ENCODE results near the gene HSPA6.
A peak's percentile ranks its signal among the peaks of the same experiment; 100 is the strongest.
"Not testable (repeated sequence)": the region's sequence is repeated elsewhere in the genome, so short reads cannot be mapped to it uniquely, and the experiment has no call there.

Gene HSPA6

DNA sequence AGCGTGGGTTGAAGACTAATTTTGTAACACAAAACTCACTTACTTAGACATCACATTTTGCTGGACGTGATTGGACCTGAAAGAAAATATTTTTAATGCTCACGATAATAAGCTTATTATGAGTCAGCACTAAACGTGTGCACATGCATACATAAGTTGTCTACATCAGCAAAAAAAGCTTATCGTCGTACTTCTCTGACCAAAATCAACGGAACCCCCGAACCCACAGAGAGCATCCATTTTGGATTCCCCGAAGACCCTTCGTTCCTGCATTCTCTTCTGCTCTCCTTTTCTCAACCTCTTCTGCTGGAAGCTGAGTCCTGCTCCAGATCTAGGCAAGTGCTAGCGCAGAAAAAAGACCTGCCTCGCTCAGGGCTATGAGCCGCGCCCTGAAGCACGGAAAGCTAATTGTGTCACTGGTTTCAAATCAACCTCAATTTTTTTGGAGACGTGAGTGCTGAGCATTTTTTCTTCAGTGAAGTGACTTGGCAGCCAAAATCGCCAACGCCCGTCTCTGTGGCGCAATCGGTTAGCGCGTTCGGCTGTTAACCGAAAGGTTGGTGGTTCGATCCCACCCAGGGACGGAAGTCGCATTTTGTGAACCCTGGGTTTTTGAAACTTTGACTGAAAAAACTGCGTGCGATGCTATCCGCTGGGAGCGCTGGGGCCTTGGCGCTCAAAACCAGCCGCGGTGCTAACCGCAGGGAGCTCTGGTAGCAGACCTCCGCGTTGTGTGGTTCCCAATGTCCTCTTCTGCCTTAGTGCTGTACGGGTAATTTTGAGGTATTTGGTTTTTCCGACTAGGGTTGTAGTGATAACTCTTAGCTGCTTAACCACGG, 15.6 kb downstream of the HSPA6 start:
- not testable (repeated sequence) for H3K4me1 ChIP-seq (ENCODE audit: control insufficient read depth, insufficient read depth, low read length); H3K9me3 ChIP-seq (ENCODE audit: control insufficient read depth, insufficient read depth, low read depth, low read length); H3K36me3 ChIP-seq (ENCODE audit: control insufficient read depth in 2 of 2, insufficient read depth in 1 of 2, low read length in 2 of 2)
- Histone ChIP-seq H3K27ac (ENCODE audit: extremely low read depth, low read depth, low read length) (peak overlapping the region; percentile 4; the same call in 1 of the 2 replicates), H3K4me3 (ENCODE audit: low read depth, low read length) (peak overlapping the region; percentile 72)
- ChIA-PET CTCF (interaction anchor here (0.6 to 1.1 kb wide), 5 partner anchors 9 to 379 kb away, joined by 3 to 5 read pairs (median 4); no protein-coding TSS in a partner anchor), POLR2A (interaction anchor here (0.6 to 1.1 kb wide), 2 partner anchors 9 to 186 kb away, joined by 3 to 4 read pairs; no protein-coding TSS in a partner anchor)
- peak; percentile 97 for TF ChIP-seq ZSCAN30 (tag by site-specific recombination; IDR thresholded peaks at IDR 0.05)
- peak; percentile 88 for TF ChIP-seq ZNF324 (tag by site-specific recombination; IDR thresholded peaks at IDR 0.05)
- TF ChIP-seq, protein P1, sequence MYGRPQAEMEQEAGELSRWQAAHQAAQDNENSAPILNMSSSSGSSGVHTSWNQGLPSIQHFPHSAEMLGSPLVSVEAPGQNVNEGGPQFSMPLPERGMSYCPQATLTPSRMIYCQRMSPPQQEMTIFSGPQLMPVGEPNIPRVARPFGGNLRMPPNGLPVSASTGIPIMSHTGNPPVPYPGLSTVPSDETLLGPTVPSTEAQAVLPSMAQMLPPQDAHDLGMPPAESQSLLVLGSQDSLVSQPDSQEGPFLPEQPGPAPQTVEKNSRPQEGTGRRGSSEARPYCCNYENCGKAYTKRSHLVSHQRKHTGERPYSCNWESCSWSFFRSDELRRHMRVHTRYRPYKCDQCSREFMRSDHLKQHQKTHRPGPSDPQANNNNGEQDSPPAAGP (tag by site-specific recombination; IDR thresholded peaks at IDR 0.05): peak; percentile 69; the same call in 1 of the 2 replicates
- peak; percentile 54; the same call in 1 of the 2 replicates for TF ChIP-seq CTCF (tag by site-specific recombination; IDR thresholded peaks at IDR 0.05)
- TF ChIP-seq, protein P2, sequence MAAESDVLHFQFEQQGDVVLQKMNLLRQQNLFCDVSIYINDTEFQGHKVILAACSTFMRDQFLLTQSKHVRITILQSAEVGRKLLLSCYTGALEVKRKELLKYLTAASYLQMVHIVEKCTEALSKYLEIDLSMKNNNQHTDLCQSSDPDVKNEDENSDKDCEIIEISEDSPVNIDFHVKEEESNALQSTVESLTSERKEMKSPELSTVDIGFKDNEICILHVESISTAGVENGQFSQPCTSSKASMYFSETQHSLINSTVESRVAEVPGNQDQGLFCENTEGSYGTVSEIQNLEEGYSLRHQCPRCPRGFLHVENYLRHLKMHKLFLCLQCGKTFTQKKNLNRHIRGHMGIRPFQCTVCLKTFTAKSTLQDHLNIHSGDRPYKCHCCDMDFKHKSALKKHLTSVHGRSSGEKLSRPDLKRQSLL (tag by site-specific recombination; IDR thresholded peaks at IDR 0.05): 0 out of 2 replicates have a peak, but pooled peaks have one; percentile 33
- 0 out of 2 replicates have a peak, but pooled peaks have one; percentile 40 for TF ChIP-seq ZNF561 (tag by site-specific recombination; IDR thresholded peaks at IDR 0.05; ENCODE audit: borderline replicate concordance)
- TF ChIP-seq, protein P3, sequence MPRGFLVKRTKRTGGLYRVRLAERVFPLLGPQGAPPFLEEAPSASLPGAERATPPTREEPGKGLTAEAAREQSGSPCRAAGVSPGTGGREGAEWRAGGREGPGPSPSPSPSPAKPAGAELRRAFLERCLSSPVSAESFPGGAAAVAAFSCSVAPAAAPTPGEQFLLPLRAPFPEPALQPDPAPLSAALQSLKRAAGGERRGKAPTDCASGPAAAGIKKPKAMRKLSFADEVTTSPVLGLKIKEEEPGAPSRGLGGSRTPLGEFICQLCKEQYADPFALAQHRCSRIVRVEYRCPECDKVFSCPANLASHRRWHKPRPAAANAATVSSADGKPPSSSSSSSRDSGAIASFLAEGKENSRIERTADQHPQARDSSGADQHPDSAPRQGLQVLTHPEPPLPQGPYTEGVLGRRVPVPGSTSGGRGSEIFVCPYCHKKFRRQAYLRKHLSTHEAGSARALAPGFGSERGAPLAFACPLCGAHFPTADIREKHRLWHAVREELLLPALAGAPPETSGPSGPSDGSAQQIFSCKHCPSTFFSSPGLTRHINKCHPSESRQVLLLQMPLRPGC (tag by site-specific recombination; IDR thresholded peaks at IDR 0.05): peak; percentile 48; the same call in 1 of the 2 replicates
- TF ChIP-seq ZNF335 (tag by site-specific recombination; conservative IDR thresholded peaks at IDR 0.05): peak; percentile 89
- TF ChIP-seq ZNF610 (tag by site-specific recombination; IDR thresholded peaks at IDR 0.05; ENCODE audit: borderline replicate concordance): peak; percentile 85
- TF ChIP-seq, protein P4, sequence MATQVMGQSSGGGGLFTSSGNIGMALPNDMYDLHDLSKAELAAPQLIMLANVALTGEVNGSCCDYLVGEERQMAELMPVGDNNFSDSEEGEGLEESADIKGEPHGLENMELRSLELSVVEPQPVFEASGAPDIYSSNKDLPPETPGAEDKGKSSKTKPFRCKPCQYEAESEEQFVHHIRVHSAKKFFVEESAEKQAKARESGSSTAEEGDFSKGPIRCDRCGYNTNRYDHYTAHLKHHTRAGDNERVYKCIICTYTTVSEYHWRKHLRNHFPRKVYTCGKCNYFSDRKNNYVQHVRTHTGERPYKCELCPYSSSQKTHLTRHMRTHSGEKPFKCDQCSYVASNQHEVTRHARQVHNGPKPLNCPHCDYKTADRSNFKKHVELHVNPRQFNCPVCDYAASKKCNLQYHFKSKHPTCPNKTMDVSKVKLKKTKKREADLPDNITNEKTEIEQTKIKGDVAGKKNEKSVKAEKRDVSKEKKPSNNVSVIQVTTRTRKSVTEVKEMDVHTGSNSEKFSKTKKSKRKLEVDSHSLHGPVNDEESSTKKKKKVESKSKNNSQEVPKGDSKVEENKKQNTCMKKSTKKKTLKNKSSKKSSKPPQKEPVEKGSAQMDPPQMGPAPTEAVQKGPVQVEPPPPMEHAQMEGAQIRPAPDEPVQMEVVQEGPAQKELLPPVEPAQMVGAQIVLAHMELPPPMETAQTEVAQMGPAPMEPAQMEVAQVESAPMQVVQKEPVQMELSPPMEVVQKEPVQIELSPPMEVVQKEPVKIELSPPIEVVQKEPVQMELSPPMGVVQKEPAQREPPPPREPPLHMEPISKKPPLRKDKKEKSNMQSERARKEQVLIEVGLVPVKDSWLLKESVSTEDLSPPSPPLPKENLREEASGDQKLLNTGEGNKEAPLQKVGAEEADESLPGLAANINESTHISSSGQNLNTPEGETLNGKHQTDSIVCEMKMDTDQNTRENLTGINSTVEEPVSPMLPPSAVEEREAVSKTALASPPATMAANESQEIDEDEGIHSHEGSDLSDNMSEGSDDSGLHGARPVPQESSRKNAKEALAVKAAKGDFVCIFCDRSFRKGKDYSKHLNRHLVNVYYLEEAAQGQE (tag by site-specific recombination; IDR thresholded peaks at IDR 0.05): peak; percentile 35; the same call in 1 of the 2 replicates
- peak; percentile 82 for TF ChIP-seq ZBTB21 (tag by site-specific recombination; IDR thresholded peaks at IDR 0.05)
- TF ChIP-seq SP3 (tag by site-specific recombination; IDR thresholded peaks at IDR 0.05): 0 out of 2 replicates have a peak, but pooled peaks have one; percentile 34
- 0 out of 2 replicates have a peak, but pooled peaks have one; percentile 55 for TF ChIP-seq SALL2 (tag by site-specific recombination; IDR thresholded peaks at IDR 0.05; ENCODE audit: borderline replicate concordance)
- TF ChIP-seq ZNF366 (tag by site-specific recombination; conservative IDR thresholded peaks at IDR 0.05): peak; percentile 73
- TF ChIP-seq, protein P5, sequence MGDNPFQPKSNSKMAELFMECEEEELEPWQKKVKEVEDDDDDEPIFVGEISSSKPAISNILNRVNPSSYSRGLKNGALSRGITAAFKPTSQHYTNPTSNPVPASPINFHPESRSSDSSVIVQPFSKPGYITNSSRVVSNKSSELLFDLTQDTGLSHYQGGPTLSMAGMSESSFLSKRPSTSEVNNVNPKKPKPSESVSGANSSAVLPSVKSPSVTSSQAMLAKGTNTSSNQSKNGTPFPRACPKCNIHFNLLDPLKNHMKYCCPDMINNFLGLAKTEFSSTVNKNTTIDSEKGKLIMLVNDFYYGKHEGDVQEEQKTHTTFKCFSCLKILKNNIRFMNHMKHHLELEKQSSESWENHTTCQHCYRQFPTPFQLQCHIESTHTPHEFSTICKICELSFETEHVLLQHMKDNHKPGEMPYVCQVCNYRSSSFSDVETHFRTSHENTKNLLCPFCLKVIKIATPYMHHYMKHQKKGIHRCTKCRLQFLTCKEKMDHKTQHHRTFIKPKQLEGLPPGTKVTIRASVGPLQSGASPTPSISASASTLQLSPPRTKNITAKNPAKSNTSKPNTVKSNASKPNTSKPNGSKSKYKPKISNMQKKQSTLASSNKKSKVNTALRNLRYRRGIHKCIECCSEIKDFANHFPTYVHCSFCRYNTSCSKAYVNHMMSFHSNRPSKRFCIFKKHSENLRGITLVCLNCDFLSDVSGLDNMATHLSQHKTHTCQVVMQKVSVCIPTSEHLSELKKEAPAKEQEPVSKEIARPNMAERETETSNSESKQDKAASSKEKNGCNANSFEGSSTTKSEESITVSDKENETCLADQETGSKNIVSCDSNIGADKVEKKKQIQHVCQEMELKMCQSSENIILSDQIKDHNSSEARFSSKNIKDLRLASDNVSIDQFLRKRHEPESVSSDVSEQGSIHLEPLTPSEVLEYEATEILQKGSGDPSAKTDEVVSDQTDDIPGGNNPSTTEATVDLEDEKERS (tag by site-specific recombination; IDR thresholded peaks at IDR 0.05): 0 out of 2 replicates have a peak, but pooled peaks have one; percentile 7
- TF ChIP-seq ZNF768 (tag by site-specific recombination; IDR thresholded peaks at IDR 0.05): 0 out of 2 replicates have a peak, but pooled peaks have one; percentile 37
- peak; percentile 97 for TF ChIP-seq ZNF2 (tag by site-specific recombination; IDR thresholded peaks at IDR 0.05)
- TF ChIP-seq KLF1 (tag by site-specific recombination; IDR thresholded peaks at IDR 0.05): peak; percentile 75
